ENCODE measurements around the gene MAN2C1.
"Not testable (repeated sequence)": the region's sequence is repeated elsewhere in the genome, so short reads cannot be mapped to it uniquely, and the experiment has no call there.

The MAN2C1 gene

GRCh38 chr15:75319231-75319897 lies 49.0 kb downstream of the MAN2C1 start:
- H3K27ac ChIP-seq (ENCODE audit: low read length); H3K9ac ChIP-seq (ENCODE audit: low read length); H3K27me3 ChIP-seq (ENCODE audit: control insufficient read depth, insufficient read depth, low read length); H3K4me3 ChIP-seq (ENCODE audit: low read length); H3K36me3 ChIP-seq (ENCODE audit: control insufficient read depth, low read depth, low read length); H3K4me1 ChIP-seq (ENCODE audit: control insufficient read depth, low read depth, low read length); H3K9me3 ChIP-seq (ENCODE audit: control insufficient read depth, low read depth, low read length): not testable (repeated sequence)

GRCh38 chr15:75314552-75315290 lies 53.7 kb downstream of the MAN2C1 start:
- Histone ChIP-seq H3K36me3 (ENCODE audit: control insufficient read depth, low read depth, low read length) (no peaks in the 10 kb centered on the region), H3K4me1 (ENCODE audit: control insufficient read depth, low read depth, low read length) (no peaks in the 10 kb centered on the region), H3K27me3 (ENCODE audit: control insufficient read depth, insufficient read depth, low read length) (no peaks in the 10 kb centered on the region), H3K27ac (ENCODE audit: low read length) (no peak overlapping the region), H3K9ac (ENCODE audit: low read length) (no peak overlapping the region), H3K4me3 (ENCODE audit: low read length) (no peak overlapping the region), H3K9me3 (ENCODE audit: control insufficient read depth, low read depth, low read length) (no peaks in the 10 kb centered on the region)

- Histone ChIP-seq H3K4me1 (ENCODE audit: control insufficient read depth, low read depth, low read length) (no peaks in the 10 kb centered on the region), H3K4me3 (ENCODE audit: low read length) (no peak overlapping the region)
These were observed 55.1 kb downstream of the MAN2C1 start for GRCh38 chr15:75313116-75313845.

GRCh38 chr15:75312548-75312947 lies 55.9 kb downstream of the MAN2C1 start:
- H3K9ac ChIP-seq (ENCODE audit: low read length); H3K27me3 ChIP-seq (ENCODE audit: control insufficient read depth, insufficient read depth, low read length); H3K9me3 ChIP-seq (ENCODE audit: control insufficient read depth, low read depth, low read length); H3K36me3 ChIP-seq (ENCODE audit: control insufficient read depth, low read depth, low read length); H3K27ac ChIP-seq (ENCODE audit: low read length); H3K4me3 ChIP-seq (ENCODE audit: low read length); H3K4me1 ChIP-seq (ENCODE audit: control insufficient read depth, low read depth, low read length): not testable (repeated sequence)

More at GRCh38 chr15:75313116-75313845, 55.1 kb downstream of the MAN2C1 start:
- Histone ChIP-seq H3K27me3 (ENCODE audit: control insufficient read depth, insufficient read depth, low read length) (peaks cover 6% of the 10 kb centered on the region), H3K9ac (ENCODE audit: low read length) (no peak overlapping the region), H3K27ac (ENCODE audit: low read length) (no peak overlapping the region), H3K36me3 (ENCODE audit: control insufficient read depth, low read depth, low read length) (no peaks in the 10 kb centered on the region), H3K9me3 (ENCODE audit: control insufficient read depth, low read depth, low read length) (no peaks in the 10 kb centered on the region)

GRCh38 chr15:75309711-75310110 lies 58.7 kb downstream of the MAN2C1 start:
- Histone ChIP-seq H3K9me3 (ENCODE audit: control insufficient read depth, low read depth, low read length) (no peaks in the 10 kb centered on the region), H3K9ac (ENCODE audit: low read length) (no peak overlapping the region)

GRCh38 chr15:75307778-75308390 lies 60.5 kb downstream of the MAN2C1 start:
- H3K36me3 ChIP-seq (ENCODE audit: control insufficient read depth, low read depth, low read length): no peaks in the 10 kb centered on the region
- no peaks in the 10 kb centered on the region for H3K4me1 ChIP-seq (ENCODE audit: control insufficient read depth, low read depth, low read length)
- H3K9ac ChIP-seq (ENCODE audit: low read length): no peak overlapping the region
- H3K27me3 ChIP-seq (ENCODE audit: control insufficient read depth, insufficient read depth, low read length): peaks cover 8% of the 10 kb centered on the region
- H3K9me3 ChIP-seq (ENCODE audit: control insufficient read depth, low read depth, low read length): no peaks in the 10 kb centered on the region
- no peak overlapping the region for H3K4me3 ChIP-seq (ENCODE audit: low read length)
- no peak overlapping the region for H3K27ac ChIP-seq (ENCODE audit: low read length)

More at GRCh38 chr15:75309711-75310110, 58.7 kb downstream of the MAN2C1 start:
- Histone ChIP-seq H3K4me1 (ENCODE audit: control insufficient read depth, low read depth, low read length) (no peaks in the 10 kb centered on the region), H3K4me3 (ENCODE audit: low read length) (no peak overlapping the region), H3K27me3 (ENCODE audit: control insufficient read depth, insufficient read depth, low read length) (peaks cover 8% of the 10 kb centered on the region), H3K27ac (ENCODE audit: low read length) (no peak overlapping the region), H3K36me3 (ENCODE audit: control insufficient read depth, low read depth, low read length) (no peaks in the 10 kb centered on the region)

- Histone ChIP-seq H3K36me3 (ENCODE audit: control insufficient read depth, low read depth, low read length) (no peaks in the 10 kb centered on the region), H3K27ac (ENCODE audit: low read length) (no peak overlapping the region), H3K4me1 (ENCODE audit: control insufficient read depth, low read depth, low read length) (no peaks in the 10 kb centered on the region), H3K27me3 (ENCODE audit: control insufficient read depth, insufficient read depth, low read length) (peaks cover 8% of the 10 kb centered on the region), H3K9ac (ENCODE audit: low read length) (no peak overlapping the region), H3K9me3 (ENCODE audit: control insufficient read depth, low read depth, low read length) (no peaks in the 10 kb centered on the region), H3K4me3 (ENCODE audit: low read length) (no peak overlapping the region)
These were observed 62.2 kb downstream of the MAN2C1 start for GRCh38 chr15:75306188-75306587.

All from iPS-18a (cell line).